ENCODE results near the gene NUMB. TPM values are rescaled to one million over a fixed set of nuclear protein-coding genes. Genes with fewer than 3 reads are reported as not detected.
A peak's percentile ranks its signal among the peaks of the same experiment; 100 is the strongest.

Gene NUMB
- polyA plus RNA-seq, 1 experiment: 131 TPM

DNA sequence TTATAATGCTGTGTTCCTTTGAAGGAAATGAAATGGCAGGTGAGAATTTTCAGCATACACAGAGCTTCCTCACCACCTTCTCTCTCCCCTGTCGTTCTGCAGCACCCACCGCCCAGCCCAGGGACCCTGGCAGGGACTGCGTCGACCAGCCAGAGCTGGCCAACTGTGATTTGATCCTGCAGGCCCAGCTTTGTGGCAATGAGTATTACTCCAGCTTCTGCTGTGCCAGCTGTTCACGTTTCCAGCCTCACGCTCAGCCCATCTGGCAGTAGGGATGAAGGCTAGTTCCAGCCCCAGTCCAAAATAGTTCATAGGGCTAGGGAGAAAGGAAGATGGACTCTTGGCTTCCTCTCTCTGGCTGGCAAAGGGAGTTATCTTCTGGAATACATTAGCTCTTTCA lies 186.0 kb downstream of the NUMB start:
- CTCF ChIA-PET: interaction anchor here (0.6 to 2.6 kb wide), 4 partner anchors 10 to 199 kb away, joined by 3 to 6 read pairs (median 4); no protein-coding TSS in a partner anchor
- POLR2A ChIA-PET: no interaction called here
- TF ChIP-seq, protein P1, sequence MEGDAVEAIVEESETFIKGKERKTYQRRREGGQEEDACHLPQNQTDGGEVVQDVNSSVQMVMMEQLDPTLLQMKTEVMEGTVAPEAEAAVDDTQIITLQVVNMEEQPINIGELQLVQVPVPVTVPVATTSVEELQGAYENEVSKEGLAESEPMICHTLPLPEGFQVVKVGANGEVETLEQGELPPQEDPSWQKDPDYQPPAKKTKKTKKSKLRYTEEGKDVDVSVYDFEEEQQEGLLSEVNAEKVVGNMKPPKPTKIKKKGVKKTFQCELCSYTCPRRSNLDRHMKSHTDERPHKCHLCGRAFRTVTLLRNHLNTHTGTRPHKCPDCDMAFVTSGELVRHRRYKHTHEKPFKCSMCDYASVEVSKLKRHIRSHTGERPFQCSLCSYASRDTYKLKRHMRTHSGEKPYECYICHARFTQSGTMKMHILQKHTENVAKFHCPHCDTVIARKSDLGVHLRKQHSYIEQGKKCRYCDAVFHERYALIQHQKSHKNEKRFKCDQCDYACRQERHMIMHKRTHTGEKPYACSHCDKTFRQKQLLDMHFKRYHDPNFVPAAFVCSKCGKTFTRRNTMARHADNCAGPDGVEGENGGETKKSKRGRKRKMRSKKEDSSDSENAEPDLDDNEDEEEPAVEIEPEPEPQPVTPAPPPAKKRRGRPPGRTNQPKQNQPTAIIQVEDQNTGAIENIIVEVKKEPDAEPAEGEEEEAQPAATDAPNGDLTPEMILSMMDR (IDR thresholded peaks at IDR 0.05; ENCODE audit: insufficient read depth, low read depth, low read length): no peak
- no peak overlapping the region for H3K4me3 ChIP-seq (ENCODE audit: low read depth, low read length)
- peaks cover 14% of the 10 kb centered on the region for H3K36me3 ChIP-seq (ENCODE audit: control insufficient read depth, insufficient read depth, low read length)
- no peak for DNase-seq (ENCODE audit: low read depth)
- no peaks in the 10 kb centered on the region for H3K27me3 ChIP-seq (ENCODE audit: control insufficient read depth, insufficient read depth, low read length)

DNA sequence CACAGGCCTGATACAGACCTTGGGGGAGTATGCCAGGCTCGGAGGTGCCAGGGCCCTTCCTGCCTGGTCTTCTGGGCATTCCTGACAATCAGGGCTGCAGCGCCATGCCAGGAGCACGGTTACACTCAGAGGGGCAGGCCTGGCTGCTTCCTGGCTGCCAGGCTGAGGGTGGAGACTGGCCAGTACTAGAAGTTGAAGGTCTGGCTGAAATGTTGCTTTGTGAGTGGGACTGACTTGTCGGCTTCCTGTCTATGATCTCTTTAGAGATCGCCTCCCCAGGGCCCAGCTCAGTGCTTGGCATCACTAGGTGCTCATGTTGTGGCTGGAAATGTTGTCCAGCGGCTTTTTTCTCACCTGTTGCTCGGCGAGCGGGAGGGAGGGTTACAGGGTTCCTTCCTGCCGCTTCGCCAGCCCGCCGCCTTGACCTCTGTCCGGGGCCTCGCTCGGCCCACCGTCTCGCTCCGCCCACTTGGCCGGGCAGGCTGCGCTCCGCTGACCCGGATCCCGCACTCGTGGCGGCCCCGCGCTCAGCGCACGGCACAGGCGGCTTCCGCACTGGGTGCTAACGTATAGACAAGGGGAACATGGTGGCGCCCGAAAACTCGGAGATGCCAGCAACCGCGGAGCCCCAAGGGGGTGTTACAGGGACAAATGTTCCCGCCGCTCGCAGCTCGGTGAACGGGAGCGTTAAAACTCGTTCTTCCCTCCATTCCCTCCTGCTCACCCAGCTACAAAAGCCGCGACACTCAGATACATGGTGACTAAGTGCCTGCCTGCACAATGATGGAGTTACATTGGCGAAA lies 188.4 kb downstream of the NUMB start:
- POLR2A ChIA-PET: no interaction called here
- DNase-seq (ENCODE audit: low read depth): no peak
- Histone ChIP-seq H3K27me3 (ENCODE audit: control insufficient read depth, insufficient read depth, low read length) (no peaks in the 10 kb centered on the region), H3K36me3 (ENCODE audit: control insufficient read depth, insufficient read depth, low read length) (peaks cover 4% of the 10 kb centered on the region), H3K4me3 (ENCODE audit: low read depth, low read length) (peak overlapping the region; percentile 36)
- CTCF ChIA-PET: interaction anchor here (1.5 kb wide), 1 partner anchor 202 kb away, joined by 7 read pairs; no protein-coding TSS in a partner anchor
- TF ChIP-seq, protein P1 (IDR thresholded peaks at IDR 0.05; ENCODE audit: insufficient read depth, low read depth, low read length): no peak

DNA sequence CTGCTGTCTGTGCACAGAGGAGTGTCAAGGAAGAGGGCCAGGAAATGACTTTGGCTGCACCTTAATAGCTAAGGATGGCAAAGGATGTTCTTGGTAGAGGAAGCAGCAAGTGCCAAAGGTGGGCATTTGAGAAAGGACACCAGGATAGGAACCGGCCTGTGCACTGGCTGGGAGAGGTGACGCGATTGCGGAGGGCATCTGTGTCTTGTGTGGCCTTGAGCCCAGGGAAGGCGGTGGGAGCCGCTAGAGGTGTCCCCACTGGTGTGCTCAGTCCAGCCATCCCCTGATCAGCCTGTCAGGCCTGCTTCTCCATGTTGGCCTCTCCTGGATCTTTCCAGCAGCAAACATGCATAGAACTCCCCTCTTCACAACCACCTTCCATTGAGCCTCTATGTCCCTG lies 190.9 kb downstream of the NUMB start:
- no peak overlapping the region for H3K4me3 ChIP-seq (ENCODE audit: low read depth, low read length)
- TF ChIP-seq, protein P1 (IDR thresholded peaks at IDR 0.05; ENCODE audit: insufficient read depth, low read depth, low read length): no peak
- DNase-seq (ENCODE audit: low read depth): no peak
- POLR2A ChIA-PET: no interaction called here
- no peaks in the 10 kb centered on the region for H3K27me3 ChIP-seq (ENCODE audit: control insufficient read depth, insufficient read depth, low read length)
- H3K36me3 ChIP-seq (ENCODE audit: control insufficient read depth, insufficient read depth, low read length): no peaks in the 10 kb centered on the region
- CTCF ChIA-PET: interaction anchor here (1.1 to 1.4 kb wide), 2 partner anchors 8 to 11 kb away, joined by 3 to 4 read pairs; no protein-coding TSS in a partner anchor

DNA sequence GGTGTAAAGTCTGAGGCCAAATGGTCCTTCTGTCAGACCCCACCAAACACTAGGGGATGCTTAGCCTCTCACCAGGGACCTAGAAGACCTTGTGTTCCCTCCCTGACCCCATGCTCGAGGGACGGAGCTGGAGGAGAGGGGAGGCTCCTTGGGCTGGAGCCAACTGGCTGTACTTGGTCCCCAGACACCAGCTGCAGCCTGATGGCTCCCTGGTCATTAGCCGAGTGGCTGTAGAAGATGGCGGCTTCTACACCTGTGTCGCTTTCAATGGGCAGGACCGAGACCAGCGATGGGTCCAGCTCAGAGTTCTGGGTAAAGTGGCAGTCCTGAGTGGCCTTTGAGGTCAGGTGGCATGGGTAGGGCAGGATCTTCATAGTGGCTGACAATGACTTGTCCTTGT lies 192.0 kb downstream of the NUMB start:
- DNase-seq (ENCODE audit: low read depth): no peak
- H3K27me3 ChIP-seq (ENCODE audit: control insufficient read depth, insufficient read depth, low read length): no peaks in the 10 kb centered on the region
- ChIA-PET POLR2A (no interaction called here), CTCF (interaction anchor here (0.9 to 1.4 kb wide), 3 partner anchors 9 to 14 kb away, joined by 3 to 4 read pairs (median 3); no protein-coding TSS in a partner anchor)
- H3K36me3 ChIP-seq (ENCODE audit: control insufficient read depth, insufficient read depth, low read length): no peaks in the 10 kb centered on the region
- no peak overlapping the region for H3K4me3 ChIP-seq (ENCODE audit: low read depth, low read length)
- TF ChIP-seq, protein P1 (IDR thresholded peaks at IDR 0.05; ENCODE audit: insufficient read depth, low read depth, low read length): no peak

DNA sequence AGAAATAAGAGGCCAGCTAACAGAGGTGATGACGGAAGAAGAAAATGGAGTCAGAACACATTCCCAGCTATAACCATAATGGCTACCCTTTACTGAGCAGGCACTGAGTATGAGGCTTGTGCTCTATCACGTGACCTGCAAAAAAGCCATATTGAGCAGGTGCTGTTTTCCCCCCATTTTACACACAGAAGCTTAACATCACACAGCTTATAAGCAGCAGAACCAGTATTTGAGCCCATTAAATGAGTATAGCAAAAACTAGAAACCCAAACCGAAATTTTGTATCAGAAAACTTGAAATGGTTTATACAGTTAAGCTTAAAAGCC lies 192.7 kb downstream of the NUMB start:
- no peak for DNase-seq (ENCODE audit: low read depth)
- H3K27me3 ChIP-seq (ENCODE audit: control insufficient read depth, insufficient read depth, low read length): no peaks in the 10 kb centered on the region
- ChIA-PET POLR2A (no interaction called here), CTCF (interaction anchor here (0.9 kb wide), 1 partner anchor 13 kb away, joined by 3 read pairs; no protein-coding TSS in a partner anchor)
- TF ChIP-seq, protein P1 (IDR thresholded peaks at IDR 0.05; ENCODE audit: insufficient read depth, low read depth, low read length): no peak
- H3K4me3 ChIP-seq (ENCODE audit: low read depth, low read length): no peak overlapping the region
- no peaks in the 10 kb centered on the region for H3K36me3 ChIP-seq (ENCODE audit: control insufficient read depth, insufficient read depth, low read length)
